Measurements from ENCODE around the gene KCNB1. TPM values are rescaled to one million over a fixed set of nuclear protein-coding genes. Genes with fewer than 3 reads are reported as not detected.
"Not testable (repeated sequence)": the region's sequence is repeated elsewhere in the genome, so short reads cannot be mapped to it uniquely, and the experiment has no call there.

Gene KCNB1
- total RNA-seq, 1 experiment from 2014 or later = 0.68 TPM

DNA sequence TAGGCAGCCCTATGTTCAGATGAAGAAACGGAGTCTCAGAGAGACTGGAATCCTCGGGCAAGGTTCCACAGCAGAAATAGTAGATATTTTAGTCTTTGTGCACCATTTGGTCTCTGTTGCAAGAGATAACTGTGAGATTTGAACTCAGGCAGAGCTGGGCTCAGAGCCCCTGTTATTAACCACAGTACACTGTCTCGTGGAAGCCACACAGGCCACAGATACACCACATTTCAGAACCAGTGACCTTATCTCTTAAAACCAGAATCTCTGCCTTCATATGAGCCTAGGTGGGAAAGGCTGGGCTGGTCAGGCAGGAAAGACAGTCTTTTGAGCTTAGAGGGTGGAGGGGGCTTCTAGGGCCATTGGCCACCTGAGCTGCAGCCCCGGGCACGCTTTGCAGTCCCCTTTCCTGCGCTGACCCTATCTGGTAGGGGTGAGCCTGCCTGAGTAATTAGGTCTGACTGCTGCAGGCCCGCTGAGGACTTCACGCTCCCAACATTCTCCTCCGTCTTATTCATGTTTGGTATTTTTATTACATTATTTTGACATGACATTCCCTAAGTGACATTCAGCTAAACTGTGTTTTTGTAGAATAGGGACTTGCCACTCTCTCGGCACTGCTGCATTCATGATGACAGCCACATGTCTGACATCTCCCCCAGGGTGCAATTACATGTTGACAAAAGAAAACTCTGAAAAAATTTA, 71.1 kb downstream of the KCNB1 start:
- Histone ChIP-seq H3K56ac (ENCODE audit: insufficient read length, low read depth, low read length) (no peak overlapping the region), H4K8ac (replicated peaks; ENCODE audit: insufficient read length, low read depth, low read length) (no peak overlapping the region), H3T11ph (ENCODE audit: low read length) (no peak overlapping the region), H2BK120ac (ENCODE audit: low read depth, low read length, poor library complexity, severe bottlenecking) (no peak overlapping the region), H3K27me3 (ENCODE audit: insufficient read depth, low read length) (no peaks in the 10 kb centered on the region), H2BK12ac (ENCODE audit: insufficient read length, low read depth, low read length) (no peak overlapping the region), H3K79me1 (ENCODE audit: insufficient read depth, low read depth, low read length, poor library complexity, severe bottlenecking) (no peaks in the 10 kb centered on the region), H3K9ac (ENCODE audit: extremely low read depth, insufficient read length, low read length) (no peak overlapping the region), H3K14ac (ENCODE audit: insufficient read depth, low read length) (no peak overlapping the region), H3K23ac (ENCODE audit: insufficient read length, low read depth, low read length) (no peak overlapping the region), H4K91ac (ENCODE audit: insufficient read length, low read depth, low read length) (no peak overlapping the region), H2BK5ac (ENCODE audit: insufficient read length, low read length) (no peak overlapping the region), H4K20me1 (ENCODE audit: control insufficient read depth, insufficient read depth, insufficient read length) (no peaks in the 10 kb centered on the region), H3K9me3 (ENCODE audit: control insufficient read depth, low read depth, low read length) (no peaks in the 10 kb centered on the region), H4K5ac (ENCODE audit: insufficient read length, low read depth, low read length) (no peak overlapping the region), H3K18ac (ENCODE audit: insufficient read length, low read depth, low read length) (no peak overlapping the region), H2AFZ (ENCODE audit: low read length) (no peak overlapping the region), H3K27ac (ENCODE audit: insufficient read length, low read depth, low read length) (no peak overlapping the region), H3K4ac (ENCODE audit: low read depth, low read length) (no peak overlapping the region), H2BK15ac (ENCODE audit: low read depth, low read length) (no peak overlapping the region), H3K4me2 (ENCODE audit: insufficient read depth, insufficient read length, low read length) (no peak overlapping the region), H3K23me2 (ENCODE audit: insufficient read length, low read depth, low read length, poor library complexity, severe bottlenecking) (no peaks in the 10 kb centered on the region), H3K79me2 (ENCODE audit: insufficient read depth, low read length) (no peaks in the 10 kb centered on the region), H2AK5ac (ENCODE audit: insufficient read length, low read length) (no peak overlapping the region), H3K4me1 (ENCODE audit: insufficient read depth, low read length) (no peaks in the 10 kb centered on the region), H2BK20ac (ENCODE audit: low read depth, low read length, poor library complexity, severe bottlenecking) (no peak overlapping the region)
- no peaks in the 10 kb centered on the region for H3K9me3 Mint-ChIP-seq
- no CpG with 5 or more reads among the region's 10 CpGs for WGBS (ENCODE audit: extremely low coverage, insufficient read length, low lambda C conversion rate)
- H3K4me1 Mint-ChIP-seq = no peaks in the 10 kb centered on the region
- TF ChIP-seq, protein P1, sequence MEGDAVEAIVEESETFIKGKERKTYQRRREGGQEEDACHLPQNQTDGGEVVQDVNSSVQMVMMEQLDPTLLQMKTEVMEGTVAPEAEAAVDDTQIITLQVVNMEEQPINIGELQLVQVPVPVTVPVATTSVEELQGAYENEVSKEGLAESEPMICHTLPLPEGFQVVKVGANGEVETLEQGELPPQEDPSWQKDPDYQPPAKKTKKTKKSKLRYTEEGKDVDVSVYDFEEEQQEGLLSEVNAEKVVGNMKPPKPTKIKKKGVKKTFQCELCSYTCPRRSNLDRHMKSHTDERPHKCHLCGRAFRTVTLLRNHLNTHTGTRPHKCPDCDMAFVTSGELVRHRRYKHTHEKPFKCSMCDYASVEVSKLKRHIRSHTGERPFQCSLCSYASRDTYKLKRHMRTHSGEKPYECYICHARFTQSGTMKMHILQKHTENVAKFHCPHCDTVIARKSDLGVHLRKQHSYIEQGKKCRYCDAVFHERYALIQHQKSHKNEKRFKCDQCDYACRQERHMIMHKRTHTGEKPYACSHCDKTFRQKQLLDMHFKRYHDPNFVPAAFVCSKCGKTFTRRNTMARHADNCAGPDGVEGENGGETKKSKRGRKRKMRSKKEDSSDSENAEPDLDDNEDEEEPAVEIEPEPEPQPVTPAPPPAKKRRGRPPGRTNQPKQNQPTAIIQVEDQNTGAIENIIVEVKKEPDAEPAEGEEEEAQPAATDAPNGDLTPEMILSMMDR (conservative IDR thresholded peaks at IDR 0.05) = no peak
- H3K27me3 Mint-ChIP-seq (ENCODE audit: low read depth) = peaks cover 7% of the 10 kb centered on the region
- H3K4me3 Mint-ChIP-seq = no peak overlapping the region
- DNase-seq = no peak
- H3K27ac Mint-ChIP-seq = no peak overlapping the region
- no peaks in the 10 kb centered on the region for H3K36me3 Mint-ChIP-seq (ENCODE audit: insufficient read depth in 1 of 3, low read depth in 3 of 3)

DNA sequence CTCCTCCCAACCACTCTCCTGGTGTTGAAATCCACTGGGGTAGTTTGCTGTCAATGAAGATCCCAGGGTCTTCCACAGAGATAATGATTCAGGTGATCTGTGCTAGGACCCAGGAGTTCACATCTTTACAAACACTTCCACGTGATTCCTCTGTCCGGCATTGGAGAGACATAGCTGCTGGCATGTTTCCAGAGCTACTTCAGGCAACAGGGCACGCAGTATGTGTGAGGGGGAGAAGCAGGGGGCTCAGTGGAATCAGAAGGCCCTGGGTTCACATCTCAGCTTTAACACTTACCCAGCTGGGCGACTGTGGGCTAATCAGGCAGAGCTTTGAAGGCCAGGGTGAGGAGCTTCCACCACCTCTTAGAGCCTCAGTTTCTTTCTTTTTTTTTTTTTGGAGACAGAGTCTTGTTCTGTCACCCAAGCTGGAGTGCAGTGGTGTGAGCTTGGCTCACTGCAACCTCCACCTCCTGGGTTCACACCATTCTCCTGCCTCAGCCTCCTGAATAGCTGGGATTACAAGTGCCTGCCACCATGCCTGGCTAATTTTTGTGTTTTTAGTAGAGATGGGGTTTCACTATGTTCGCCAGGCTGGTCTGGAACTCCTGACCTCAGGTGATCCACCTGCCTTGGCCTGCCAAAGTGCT, 72.4 kb downstream of the KCNB1 start:
- not testable (repeated sequence) for H2BK5ac ChIP-seq (ENCODE audit: insufficient read length, low read length); H3K56ac ChIP-seq (ENCODE audit: insufficient read length, low read depth, low read length); H2BK20ac ChIP-seq (ENCODE audit: low read depth, low read length, poor library complexity, severe bottlenecking); H3K9me3 ChIP-seq (ENCODE audit: control insufficient read depth, low read depth, low read length); H3K4me3 Mint-ChIP-seq; H3K4ac ChIP-seq (ENCODE audit: low read depth, low read length); H2BK120ac ChIP-seq (ENCODE audit: low read depth, low read length, poor library complexity, severe bottlenecking); H4K5ac ChIP-seq (ENCODE audit: insufficient read length, low read depth, low read length); H3K14ac ChIP-seq (ENCODE audit: insufficient read depth, low read length); H3K4me2 ChIP-seq (ENCODE audit: insufficient read depth, insufficient read length, low read length); H4K91ac ChIP-seq (ENCODE audit: insufficient read length, low read depth, low read length); H2AFZ ChIP-seq (ENCODE audit: low read length); H3K23me2 ChIP-seq (ENCODE audit: insufficient read length, low read depth, low read length, poor library complexity, severe bottlenecking); DNase-seq; H4K8ac ChIP-seq (replicated peaks; ENCODE audit: insufficient read length, low read depth, low read length); H3T11ph ChIP-seq (ENCODE audit: low read length); H4K20me1 ChIP-seq (ENCODE audit: control insufficient read depth, insufficient read depth, insufficient read length); H3K18ac ChIP-seq (ENCODE audit: insufficient read length, low read depth, low read length); H2BK12ac ChIP-seq (ENCODE audit: insufficient read length, low read depth, low read length); H2AK5ac ChIP-seq (ENCODE audit: insufficient read length, low read length); H3K27ac ChIP-seq (ENCODE audit: insufficient read length, low read depth, low read length); H3K36me3 Mint-ChIP-seq (ENCODE audit: insufficient read depth in 1 of 3, low read depth in 3 of 3); H2BK15ac ChIP-seq (ENCODE audit: low read depth, low read length); H3K27me3 ChIP-seq (ENCODE audit: insufficient read depth, low read length); H3K9me3 Mint-ChIP-seq; H3K4me1 Mint-ChIP-seq; H3K9ac ChIP-seq (ENCODE audit: extremely low read depth, insufficient read length, low read length); H3K4me1 ChIP-seq (ENCODE audit: insufficient read depth, low read length); H3K79me1 ChIP-seq (ENCODE audit: insufficient read depth, low read depth, low read length, poor library complexity, severe bottlenecking); H3K27me3 Mint-ChIP-seq (ENCODE audit: low read depth); H3K23ac ChIP-seq (ENCODE audit: insufficient read length, low read depth, low read length); H3K79me2 ChIP-seq (ENCODE audit: insufficient read depth, low read length)
- WGBS (ENCODE audit: extremely low coverage, insufficient read length, low lambda C conversion rate) = no CpG with 5 or more reads among the region's 5 CpGs
- H3K27ac Mint-ChIP-seq = peak overlapping the region in 1 of 3 experiments; percentile 24; a peak in 1 of 7 replicates

Measured in H9 (cell line).